NB4 (cell line): ENCODE measurements around the gene CCNA2.

ENCODE experiments used
- DNase-seq: peaks from one replicate; pipeline ENCODE4 v3.0.0; 2010; ENCODE audit warnings: low read depth
- H3K4me3 ChIP-seq: one replicate; pipeline ENCODE4 v1.5.1; 2011; ENCODE audit warnings: mild to moderate bottlenecking, low read depth, low read length, moderate library complexity
- CTCF ChIP-seq: IDR thresholded peaks from one replicate; pipeline ENCODE4 v1.5.1; 2012; ENCODE audit warnings: low read depth, low read length
- MAX ChIP-seq: IDR thresholded peaks from 2 replicates; pipeline ENCODE4 v1.6.1; 2011; ENCODE audit warnings: low read depth, low read length
- MYC ChIP-seq: IDR thresholded peaks from 2 replicates; pipeline ENCODE4 v1.6.1; 2011; ENCODE audit warnings: low read depth, low read length
- POLR2A ChIP-seq: IDR thresholded peaks from 2 replicates; pipeline ENCODE4 v1.6.1; 2011; ENCODE audit warnings: mild to moderate bottlenecking; ENCODE audit not compliant: insufficient read length; ENCODE audit errors: extremely low read depth

CCNA2 gene

GRCh38 chr4:121776610-121777401 lies 46.9 kb downstream of the CCNA2 start:
- DNase-seq: no peak
- TF ChIP-seq MAX: no peak

GRCh38 chr4:121773883-121774282 lies 49.8 kb downstream of the CCNA2 start:
- no peak for DNase-seq
- no peak overlapping the region for H3K4me3 ChIP-seq
- no peak for TF ChIP-seq POLR2A
- no peak for TF ChIP-seq MAX
- no peak for TF ChIP-seq MYC
- TF ChIP-seq CTCF: no peak

More at GRCh38 chr4:121776610-121777401, 46.9 kb downstream of the CCNA2 start:
- H3K4me3 ChIP-seq: no peak overlapping the region

GRCh38 chr4:121771869-121772268 lies 51.8 kb downstream of the CCNA2 start:
- no peak for DNase-seq
- TF ChIP-seq MYC (no peak), POLR2A (no peak), MAX (no peak), CTCF (no peak)
- no peak overlapping the region for H3K4me3 ChIP-seq

- TF ChIP-seq MAX (no peak), CTCF (no peak), MYC (no peak), POLR2A (no peak)
- DNase-seq: no peak
- no peak overlapping the region for H3K4me3 ChIP-seq
Observed at GRCh38 chr4:121769341-121769740, 54.3 kb downstream of the CCNA2 start.

- no peak for TF ChIP-seq CTCF
- TF ChIP-seq MAX: no peak
- TF ChIP-seq MYC: no peak
- TF ChIP-seq POLR2A: no peak
- no peak for DNase-seq
- H3K4me3 ChIP-seq: no peak overlapping the region
Observed at GRCh38 chr4:121767166-121767565, 56.5 kb downstream of the CCNA2 start.
